BLaER1 treated with 17β-estradiol and CSF1 and Interleukin-3, amounts not matched to agents 10 nM and 100 nM (cell line): ENCODE results near the gene FBLN2.

Experiments used
- H3K27ac ChIP-seq, 11 experiments: shearing (Covaris generic); formaldehyde crosslinking; 2 replicates each; pipeline ENCODE4 v1.8.1; 2022
- H3K27me3 ChIP-seq, 11 experiments: shearing (Covaris generic); formaldehyde crosslinking; 2 replicates each; pipeline ENCODE4 v1.8.1; 2022
- H3K36me3 ChIP-seq, 11 experiments: shearing (Covaris generic); formaldehyde crosslinking; 2 replicates each; pipeline ENCODE4 v1.8.1; 2022
- H3K4me1 ChIP-seq, 10 experiments: shearing (Covaris generic); formaldehyde crosslinking; 2 replicates each; pipeline ENCODE4 v1.8.1; 2022
- H3K4me2 ChIP-seq, 11 experiments: shearing (Covaris generic); formaldehyde crosslinking; 2 replicates each; pipeline ENCODE4 v1.8.1; 2022
- H3K4me3 ChIP-seq, 10 experiments: shearing (Covaris generic); formaldehyde crosslinking; 2 replicates each; pipeline ENCODE4 v1.8.1; 2022
- H3K9ac ChIP-seq, 11 experiments: shearing (Covaris generic); formaldehyde crosslinking; 2 replicates each; pipeline ENCODE4 v1.8.1; 2022
- H3K9me3 ChIP-seq, 11 experiments: shearing (Covaris generic); formaldehyde crosslinking; replicated peaks in 1 of 11; 2 replicates each; pipeline ENCODE4 v1.8.1; 2022
- H4K20me1 ChIP-seq, 11 experiments: shearing (Covaris generic); formaldehyde crosslinking; 2 replicates each; pipeline ENCODE4 v1.8.1; 2022
- Cebpa-rat ChIP-seq, 11 experiments: shearing (Covaris generic); IDR thresholded peaks; 2 replicates each; pipeline ENCODE4 v1.8.1; 2022

FBLN2 gene

GRCh38 chr3:13582366-13583250 lies 33.7 kb downstream of the FBLN2 start:
- Histone ChIP-seq H4K20me1 (no peaks in the 10 kb centered on the region), H3K4me2 (peak overlapping the region in 2 of 11 experiments; percentile 6 to 17; a peak in 2 of 22 replicates), H3K27ac (peak overlapping the region in 1 of 11 experiments; percentile 1; a peak in 2 of 22 replicates), H3K4me1 (peaks cover 0 to 23% (median 8%) of the 10 kb centered on the region in 10 experiments; a peak in 11 of 20 replicates), H3K4me3 (no peak overlapping the region), H3K9me3 (no peaks in the 10 kb centered on the region), H3K9ac (no peak overlapping the region), H3K36me3 (no peaks in the 10 kb centered on the region), H3K27me3 (no peaks in the 10 kb centered on the region)
- no peak for TF ChIP-seq Cebpa-rat (IDR thresholded peaks at IDR 0.05)

GRCh38 chr3:13583251-13584180 lies 34.6 kb downstream of the FBLN2 start:
- Histone ChIP-seq H4K20me1 (no peaks in the 10 kb centered on the region), H3K27me3 (no peaks in the 10 kb centered on the region), H3K4me3 (no peak overlapping the region), H3K9me3 (no peaks in the 10 kb centered on the region), H3K27ac (no peak overlapping the region), H3K4me2 (no peak overlapping the region), H3K9ac (no peak overlapping the region), H3K36me3 (no peaks in the 10 kb centered on the region), H3K4me1 (peaks cover 0 to 23% (median 8%) of the 10 kb centered on the region in 10 experiments; a peak in 11 of 20 replicates)
- no peak for TF ChIP-seq Cebpa-rat (IDR thresholded peaks at IDR 0.05)

DNA sequence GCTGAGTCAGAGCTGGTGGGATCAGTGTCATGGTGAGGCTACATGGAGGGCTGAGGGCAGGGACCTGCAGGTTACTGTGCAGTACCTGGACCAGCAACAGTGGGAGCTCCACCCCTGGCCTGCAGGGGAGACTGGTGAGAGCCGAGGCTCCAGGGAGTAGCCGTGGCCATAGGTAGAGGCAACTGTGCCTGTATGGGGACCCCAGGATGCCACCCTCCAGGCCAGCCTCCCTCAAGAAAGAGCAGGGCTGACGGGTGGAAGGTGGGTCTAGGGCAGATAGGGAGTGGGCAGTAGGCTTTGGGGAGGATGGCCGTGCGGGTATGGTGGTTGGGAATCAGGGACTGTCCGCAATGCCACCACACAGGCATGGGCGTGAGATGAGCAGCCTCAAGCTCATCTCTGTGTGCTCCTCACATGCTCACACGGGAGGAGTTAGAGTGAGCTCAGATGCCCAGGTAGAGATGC lies 35.5 kb downstream of the FBLN2 start:
- Histone ChIP-seq H4K20me1 (no peaks in the 10 kb centered on the region), H3K9ac (no peak overlapping the region), H3K4me2 (no peak overlapping the region), H3K9me3 (no peaks in the 10 kb centered on the region), H3K4me1 (peaks cover 0 to 14% (median 4%) of the 10 kb centered on the region in 10 experiments; a peak in 9 of 20 replicates), H3K27ac (no peak overlapping the region), H3K36me3 (no peaks in the 10 kb centered on the region), H3K4me3 (no peak overlapping the region), H3K27me3 (no peaks in the 10 kb centered on the region)
- no peak for TF ChIP-seq Cebpa-rat (IDR thresholded peaks at IDR 0.05)

GRCh38 chr3:13584901-13585300 lies 36.0 kb downstream of the FBLN2 start:
- Histone ChIP-seq H3K9ac (no peak overlapping the region), H4K20me1 (no peaks in the 10 kb centered on the region), H3K27ac (no peak overlapping the region), H3K4me3 (no peak overlapping the region), H3K27me3 (no peaks in the 10 kb centered on the region), H3K9me3 (no peaks in the 10 kb centered on the region), H3K4me2 (no peak overlapping the region), H3K36me3 (no peaks in the 10 kb centered on the region), H3K4me1 (peaks cover 0 to 13% (median 4%) of the 10 kb centered on the region in 10 experiments; a peak in 9 of 20 replicates)
- TF ChIP-seq Cebpa-rat (IDR thresholded peaks at IDR 0.05): no peak

DNA sequence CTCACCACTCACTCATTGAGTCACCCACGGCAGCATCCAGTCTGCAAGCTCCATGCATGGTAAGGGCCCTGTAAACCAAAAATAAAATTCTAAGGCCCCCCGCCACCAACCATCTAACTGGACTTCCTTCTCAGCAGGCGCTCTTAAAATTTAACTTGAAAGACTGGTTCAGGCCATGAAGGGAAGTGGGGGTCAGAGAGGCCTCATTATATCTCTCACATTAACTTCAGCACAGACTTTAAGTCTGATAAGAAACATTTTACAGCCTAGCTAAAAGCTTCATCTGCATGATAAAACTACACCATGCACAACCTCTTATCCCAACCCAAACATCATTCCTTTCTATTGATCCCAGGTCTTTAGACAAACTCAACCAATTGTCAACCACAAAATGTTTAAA lies 38.5 kb downstream of the FBLN2 start:
- no peaks in the 10 kb centered on the region for H3K36me3 ChIP-seq
- H3K9ac ChIP-seq: no peak overlapping the region
- TF ChIP-seq Cebpa-rat (IDR thresholded peaks at IDR 0.05): no peak
- H3K27ac ChIP-seq: no peak overlapping the region
- no peaks in the 10 kb centered on the region for H4K20me1 ChIP-seq
- peaks cover 0 to 2% (median 0%) of the 10 kb centered on the region in 10 experiments; a peak in 2 of 20 replicates for H3K4me1 ChIP-seq
- H3K4me3 ChIP-seq: no peak overlapping the region
- H3K4me2 ChIP-seq: no peak overlapping the region
- no peaks in the 10 kb centered on the region for H3K9me3 ChIP-seq
- no peaks in the 10 kb centered on the region for H3K27me3 ChIP-seq

DNA sequence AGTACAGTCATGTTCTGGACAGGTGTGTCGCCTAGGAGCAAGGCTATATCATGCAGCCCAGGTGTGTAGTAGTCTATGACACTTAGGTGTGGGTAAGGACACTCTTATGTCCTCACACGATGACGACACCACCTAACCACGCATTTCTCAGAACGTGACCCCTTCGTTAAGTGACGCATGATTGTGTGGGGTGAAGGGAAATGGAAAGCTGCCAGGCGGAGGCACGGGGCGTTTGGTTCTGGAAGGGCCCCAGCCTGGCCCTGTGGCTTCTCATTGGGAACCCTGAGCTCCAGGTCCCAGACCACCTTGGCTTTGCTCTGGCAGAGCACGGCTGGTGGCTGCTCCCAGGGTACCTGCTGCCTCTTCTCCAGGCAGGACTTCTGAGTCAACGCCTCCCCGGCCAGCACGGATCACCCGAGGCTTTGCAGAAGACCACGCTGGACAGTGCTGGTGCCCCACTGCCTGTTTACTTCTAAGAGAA lies 39.3 kb downstream of the FBLN2 start:
- Histone ChIP-seq H3K4me2 (no peak overlapping the region), H3K9me3 (no peaks in the 10 kb centered on the region), H3K27me3 (no peaks in the 10 kb centered on the region), H3K4me1 (peaks cover 0 to 8% (median 7%) of the 10 kb centered on the region in 10 experiments; a peak in 13 of 20 replicates), H3K27ac (no peak overlapping the region), H3K9ac (no peak overlapping the region), H3K4me3 (no peak overlapping the region), H4K20me1 (no peaks in the 10 kb centered on the region), H3K36me3 (no peaks in the 10 kb centered on the region)
- TF ChIP-seq Cebpa-rat (IDR thresholded peaks at IDR 0.05): no peak

GRCh38 chr3:13588993-13589392 lies 40.1 kb downstream of the FBLN2 start:
- no peak for TF ChIP-seq Cebpa-rat (IDR thresholded peaks at IDR 0.05)
- Histone ChIP-seq H3K27me3 (no peaks in the 10 kb centered on the region), H3K4me3 (no peak overlapping the region), H3K9me3 (no peaks in the 10 kb centered on the region), H3K36me3 (no peaks in the 10 kb centered on the region), H3K9ac (no peak overlapping the region), H3K27ac (no peak overlapping the region), H3K4me2 (no peak overlapping the region), H4K20me1 (no peaks in the 10 kb centered on the region), H3K4me1 (peaks cover 0 to 10% (median 7%) of the 10 kb centered on the region in 10 experiments; a peak in 13 of 20 replicates)

DNA sequence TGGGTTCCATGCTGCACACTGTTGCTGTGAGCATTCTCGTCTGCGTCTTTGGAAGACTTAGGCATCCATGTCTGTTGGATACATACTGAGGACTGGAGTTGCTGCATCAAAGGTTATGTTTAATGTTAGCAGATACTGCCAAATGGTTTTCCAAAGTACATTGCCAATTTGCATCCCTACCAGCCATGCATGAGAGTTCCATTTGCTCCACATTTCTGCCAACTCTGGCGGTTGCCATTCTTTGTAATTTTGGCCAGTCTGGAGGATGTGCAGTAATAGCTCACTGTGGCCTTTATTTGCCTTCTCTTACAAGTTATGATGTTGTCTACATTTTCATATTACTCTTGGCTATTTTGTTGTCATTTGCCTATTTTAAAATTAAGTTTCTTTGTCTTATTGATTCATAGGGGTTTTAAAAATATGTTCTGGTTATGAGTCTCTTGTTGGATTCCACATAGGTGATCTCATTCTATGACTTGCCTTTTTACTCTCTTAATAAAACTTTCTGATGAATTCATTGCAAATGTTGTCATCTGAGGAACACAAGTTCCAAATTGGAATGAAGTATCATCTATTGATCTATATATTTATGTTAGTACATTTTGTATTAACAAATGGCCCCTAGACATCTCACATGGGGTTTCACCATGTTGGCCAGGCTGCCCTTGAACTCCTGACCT lies 42.1 kb downstream of the FBLN2 start:
- no peak overlapping the region for H3K27ac ChIP-seq
- H3K27me3 ChIP-seq: no peaks in the 10 kb centered on the region
- H3K9ac ChIP-seq: no peak overlapping the region
- H3K36me3 ChIP-seq: no peaks in the 10 kb centered on the region
- H3K4me3 ChIP-seq: no peak overlapping the region
- no peaks in the 10 kb centered on the region for H4K20me1 ChIP-seq
- H3K4me2 ChIP-seq: no peak overlapping the region
- no peaks in the 10 kb centered on the region for H3K9me3 ChIP-seq
- no peak for TF ChIP-seq Cebpa-rat (IDR thresholded peaks at IDR 0.05)
- peaks cover 0 to 12% (median 7%) of the 10 kb centered on the region in 10 experiments; a peak in 13 of 20 replicates for H3K4me1 ChIP-seq
